Dendritic cell treated with granulocyte-macrophage colony-stimulating factor and Interleukin-4, amounts not matched to agents 40 ng/mL and 50 ng/mL, for 4 days (primary cell): Measurements from ENCODE around the gene SMU1.
"Not testable (repeated sequence)": the region's sequence is repeated elsewhere in the genome, so short reads cannot be mapped to it uniquely, and the experiment has no call there.

Source experiments
- H3K27ac Mint-ChIP-seq: one replicate; pipeline ENCODE4 v1.8.0; 2022; ENCODE audit warnings: mild to moderate bottlenecking, mixed read lengths
- H3K27me3 Mint-ChIP-seq: one replicate; pipeline ENCODE4 v1.8.0; 2022; ENCODE audit warnings: mild to moderate bottlenecking, mixed read lengths
- H3K36me3 Mint-ChIP-seq: one replicate; pipeline ENCODE4 v1.8.0; 2022; ENCODE audit warnings: low read depth, mixed read lengths
- H3K4me1 Mint-ChIP-seq: one replicate; pipeline ENCODE4 v1.8.0; 2022; ENCODE audit warnings: low read depth, mixed read lengths
- H3K4me3 Mint-ChIP-seq: one replicate; pipeline ENCODE4 v1.8.0; 2022; ENCODE audit warnings: mild to moderate bottlenecking, moderate library complexity, mixed read lengths
- H3K9me3 Mint-ChIP-seq: one replicate; pipeline ENCODE4 v1.8.0; 2022; ENCODE audit warnings: mixed read lengths
- intact Hi-C: fragments of 100-400 bp; cut with micrococcal nuclease; formaldehyde crosslinking; loops from one replicate; pipeline ENCODE4 v1.15.0; 2022

The SMU1 gene

DNA sequence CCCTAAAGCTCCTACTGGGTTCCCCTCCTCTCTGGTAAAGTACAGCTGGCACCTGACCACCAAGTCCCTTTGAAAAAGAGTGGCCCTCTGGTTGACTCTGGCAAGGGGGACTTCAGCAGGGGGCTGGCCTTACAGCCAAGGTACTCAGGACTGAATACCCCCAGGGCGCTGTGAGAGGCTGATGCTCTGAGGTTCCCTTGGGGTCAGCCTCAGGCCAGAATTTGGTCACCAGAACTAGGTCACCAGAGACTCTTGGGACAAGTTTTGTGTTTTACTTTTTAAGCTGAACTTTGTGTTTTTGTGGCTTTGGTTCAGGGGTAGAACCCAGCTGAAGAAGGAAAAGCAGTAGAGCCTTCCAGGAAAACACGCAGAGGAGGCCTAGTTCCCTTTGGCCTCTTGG, 23.3 kb upstream of the SMU1 start:
- intact Hi-C loops, result no loop called here
- Mint-ChIP-seq H3K27me3 (peaks cover 1% of the 10 kb centered on the region), H3K27ac (no peak overlapping the region), H3K4me3 (no peak overlapping the region), H3K4me1 (no peaks in the 10 kb centered on the region), H3K9me3 (no peaks in the 10 kb centered on the region), H3K36me3 (peaks cover 15% of the 10 kb centered on the region)

DNA sequence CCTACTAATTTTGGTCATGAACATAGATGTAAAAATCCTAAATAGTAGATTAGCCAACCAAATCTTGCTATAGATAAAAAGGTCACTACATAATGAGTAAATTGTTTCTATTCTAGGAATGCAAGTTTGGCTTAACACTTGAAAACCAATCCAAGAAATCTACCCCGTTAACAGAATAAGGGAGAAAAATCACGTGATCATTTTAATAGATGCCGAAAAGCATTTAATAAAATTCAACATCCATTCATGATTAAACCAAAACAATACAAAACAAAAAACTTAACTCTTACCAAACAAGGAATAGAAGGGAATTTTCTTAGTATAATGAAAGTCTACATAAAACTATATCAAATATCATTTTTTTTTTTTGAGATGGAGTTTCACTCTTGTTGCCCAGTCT, 20.7 kb upstream of the SMU1 start:
- H3K27ac Mint-ChIP-seq, result no peak overlapping the region
- H3K27me3 Mint-ChIP-seq, result peaks cover 1% of the 10 kb centered on the region
- no peak overlapping the region for H3K4me3 Mint-ChIP-seq
- peaks cover 5% of the 10 kb centered on the region for H3K36me3 Mint-ChIP-seq
- intact Hi-C loops, result no loop called here
- no peaks in the 10 kb centered on the region for H3K9me3 Mint-ChIP-seq
- peaks cover 7% of the 10 kb centered on the region for H3K4me1 Mint-ChIP-seq

DNA sequence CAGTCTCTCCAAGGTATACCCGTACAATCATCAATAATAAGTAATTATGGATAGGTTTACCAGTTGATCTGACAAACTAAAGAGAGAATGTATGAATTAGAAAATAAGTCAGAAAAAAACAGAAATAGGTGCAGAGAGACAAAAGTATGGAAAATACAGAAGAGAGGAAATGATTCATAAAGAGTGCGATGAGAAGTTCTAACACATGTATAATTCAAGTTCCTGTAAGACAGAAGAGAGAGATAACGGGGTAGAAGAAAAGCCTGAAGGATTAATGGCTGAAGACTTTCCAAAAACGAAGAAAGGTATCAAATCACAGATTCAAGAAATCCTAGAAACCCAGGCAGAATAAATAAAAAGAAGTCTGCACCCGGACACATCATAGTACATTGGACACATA, 16.2 kb upstream of the SMU1 start:
- H3K4me1 Mint-ChIP-seq, result peaks cover 10% of the 10 kb centered on the region
- intact Hi-C loops, result no loop called here
- H3K36me3 Mint-ChIP-seq, result no peaks in the 10 kb centered on the region
- no peak overlapping the region for H3K4me3 Mint-ChIP-seq
- H3K27ac Mint-ChIP-seq, result no peak overlapping the region
- no peaks in the 10 kb centered on the region for H3K9me3 Mint-ChIP-seq
- H3K27me3 Mint-ChIP-seq, result no peaks in the 10 kb centered on the region

DNA sequence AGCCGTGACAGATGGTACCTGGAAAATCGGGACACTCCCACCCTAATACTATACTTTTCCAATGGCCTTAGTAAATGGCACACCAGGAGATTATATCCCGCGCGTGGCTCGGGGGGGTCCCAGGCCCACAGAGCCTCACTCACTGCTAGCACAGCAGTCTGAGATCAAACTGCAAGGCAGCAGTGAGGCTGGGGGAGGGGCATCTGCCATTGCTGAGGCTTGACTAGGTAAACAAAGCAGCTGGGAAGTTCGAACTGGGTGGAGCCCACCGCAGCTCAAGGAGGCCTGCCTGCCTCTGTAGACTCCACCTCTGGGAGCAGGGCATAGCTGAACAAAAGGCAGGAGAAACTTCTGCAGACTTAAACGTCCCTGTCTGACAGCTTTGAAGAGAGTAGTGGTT, 9.2 kb upstream of the SMU1 start:
- H3K27me3 Mint-ChIP-seq, intact Hi-C loops: not testable (repeated sequence)

DNA sequence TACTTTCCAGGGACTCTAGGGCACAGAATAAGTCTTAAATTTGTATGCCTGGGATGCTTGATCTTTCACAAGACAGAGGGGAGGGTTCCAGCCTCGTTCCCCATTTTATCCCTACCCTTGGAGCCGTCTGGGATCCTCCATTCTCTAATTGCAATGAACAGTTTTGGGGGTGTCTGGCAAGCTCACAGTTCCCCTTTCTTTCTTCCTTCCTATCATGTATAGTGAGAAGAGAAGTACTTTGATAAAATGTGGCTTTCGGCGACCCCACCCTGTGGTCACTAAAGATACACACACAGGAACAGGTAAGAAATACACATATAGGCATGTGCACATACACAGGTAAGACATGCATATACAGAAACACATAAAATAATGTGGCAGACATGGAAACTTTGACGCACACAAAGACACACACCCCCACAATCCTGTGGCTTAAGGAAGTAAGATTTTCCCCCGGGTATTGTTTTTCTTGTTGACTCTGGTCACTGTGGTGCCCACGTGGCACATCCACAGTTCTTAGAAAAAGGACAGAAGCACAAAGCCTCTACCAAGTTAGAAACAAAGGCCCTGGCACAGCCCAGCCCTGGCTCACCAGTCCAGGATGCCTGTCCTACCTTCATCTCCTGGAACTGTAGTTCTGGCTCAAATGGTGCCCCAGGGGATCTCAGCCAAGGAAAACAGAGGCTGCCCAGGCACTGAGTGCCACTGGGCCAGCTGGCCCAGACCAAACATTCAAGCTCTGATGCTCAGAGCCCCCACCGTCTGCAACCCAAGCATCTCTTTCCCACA, 6.3 kb upstream of the SMU1 start:
- peak overlapping the region; percentile 54 for H3K4me3 Mint-ChIP-seq
- no peak overlapping the region for H3K27ac Mint-ChIP-seq
- H3K27me3 Mint-ChIP-seq, result no peaks in the 10 kb centered on the region
- H3K9me3 Mint-ChIP-seq, result no peaks in the 10 kb centered on the region
- H3K36me3 Mint-ChIP-seq, result no peaks in the 10 kb centered on the region
- peaks cover 12% of the 10 kb centered on the region for H3K4me1 Mint-ChIP-seq
- intact Hi-C loops, result loop anchor here (2.0 to 5.0 kb wide), 2 partner anchors 35 to 86 kb away; no protein-coding TSS in a partner anchor

More for the DNA sequence above, 9.2 kb upstream of the SMU1 start:
- Mint-ChIP-seq H3K4me1 (peaks cover 12% of the 10 kb centered on the region), H3K27ac (peak overlapping the region; percentile 25)
- not testable (repeated sequence) for H3K4me3 Mint-ChIP-seq, H3K36me3 Mint-ChIP-seq, H3K9me3 Mint-ChIP-seq

DNA sequence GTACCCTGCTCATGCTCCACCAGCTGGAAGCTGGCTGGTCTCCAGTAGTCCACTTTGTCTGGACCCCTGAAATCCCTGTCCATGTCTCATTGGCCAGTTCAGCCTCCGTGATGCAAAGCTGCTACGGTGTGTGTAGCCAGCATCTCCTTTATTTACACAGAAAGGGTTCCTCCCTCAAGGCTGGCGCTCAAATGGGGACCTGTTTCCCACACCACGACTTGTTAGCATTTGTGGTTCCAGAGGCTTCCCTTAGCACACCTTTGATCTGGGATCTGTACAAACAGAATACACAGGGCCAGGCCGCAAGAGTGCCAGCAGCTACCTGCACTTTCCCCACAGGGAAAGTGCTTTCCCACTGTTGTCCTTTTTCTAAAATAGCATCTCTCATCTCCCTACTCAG, 5.7 kb upstream of the SMU1 start:
- peaks cover 16% of the 10 kb centered on the region for H3K4me1 Mint-ChIP-seq
- no peaks in the 10 kb centered on the region for H3K27me3 Mint-ChIP-seq
- peak overlapping the region; percentile 54 for H3K4me3 Mint-ChIP-seq
- H3K27ac Mint-ChIP-seq, result no peak overlapping the region
- H3K36me3 Mint-ChIP-seq, result no peaks in the 10 kb centered on the region
- H3K9me3 Mint-ChIP-seq, result no peaks in the 10 kb centered on the region
- intact Hi-C loops, result loop anchor here (2.0 to 5.0 kb wide), 2 partner anchors 35 to 87 kb away; no protein-coding TSS in a partner anchor

DNA sequence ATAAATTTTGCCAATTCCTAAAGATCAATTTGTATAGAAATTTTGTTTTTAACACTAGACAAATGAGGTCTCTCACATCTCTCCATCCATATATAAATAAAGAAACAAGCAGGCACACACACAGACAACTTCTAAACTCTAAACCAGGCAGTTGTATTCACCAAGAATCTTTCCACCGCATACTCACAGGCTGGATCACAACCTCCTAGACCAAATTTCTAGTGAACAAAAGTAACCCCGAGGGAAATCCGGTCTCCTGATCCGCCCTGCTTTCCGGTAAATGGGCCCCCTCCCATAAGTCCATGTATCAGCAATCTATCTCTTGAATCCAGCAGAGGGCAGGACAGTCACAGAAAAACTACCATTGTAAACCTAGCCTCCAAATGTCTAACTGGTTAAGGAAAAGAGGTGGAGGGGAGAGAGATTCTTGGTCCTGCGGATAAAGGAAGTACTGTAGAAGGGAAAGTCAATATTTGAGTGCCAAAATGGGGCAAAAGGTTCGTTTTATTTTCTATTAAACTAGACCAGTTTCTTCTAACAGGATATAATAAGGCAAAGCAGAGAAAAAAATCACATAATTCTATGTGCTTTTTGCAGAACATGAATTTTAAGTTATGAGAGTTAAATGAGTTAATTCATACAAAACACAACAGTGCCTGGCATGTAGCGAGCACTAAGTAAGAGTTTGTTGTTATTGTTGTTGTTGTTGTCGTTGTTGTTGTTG, 4.8 kb upstream of the SMU1 start:
- Mint-ChIP-seq H3K4me3 (no peak overlapping the region), H3K4me1 (peaks cover 11% of the 10 kb centered on the region), H3K9me3 (no peaks in the 10 kb centered on the region), H3K27me3 (no peaks in the 10 kb centered on the region), H3K27ac (no peak overlapping the region), H3K36me3 (peaks cover 5% of the 10 kb centered on the region)
- intact Hi-C loops, result loop anchor here (1.0 to 5.0 kb wide), 2 partner anchors 36 to 144 kb away; no protein-coding TSS in a partner anchor

DNA sequence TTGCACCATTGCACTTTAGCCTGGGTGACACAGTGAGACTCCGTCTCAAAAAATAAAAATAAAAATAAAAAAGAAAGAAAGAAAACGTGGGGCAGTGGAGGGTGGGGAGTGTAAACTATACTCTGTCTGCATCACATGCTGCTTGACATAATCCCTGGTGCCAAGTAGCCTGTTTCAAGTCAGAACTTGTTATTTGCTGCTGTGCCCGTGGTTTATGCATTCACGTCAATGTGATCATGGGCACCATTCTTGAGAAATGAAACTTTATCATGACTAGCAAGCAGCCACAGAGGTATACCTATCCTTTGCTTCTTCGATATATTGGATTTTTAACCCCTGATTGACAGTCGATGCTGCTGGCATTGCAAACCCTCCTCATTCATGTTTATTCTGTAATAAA, 4.1 kb upstream of the SMU1 start:
- no peaks in the 10 kb centered on the region for H3K9me3 Mint-ChIP-seq
- H3K36me3 Mint-ChIP-seq, result peaks cover 9% of the 10 kb centered on the region
- H3K27ac Mint-ChIP-seq, result no peak overlapping the region
- intact Hi-C loops, result loop anchor here (5.0 kb wide), 1 partner anchor 37 kb away; no protein-coding TSS in a partner anchor
- H3K4me1 Mint-ChIP-seq, result peaks cover 10% of the 10 kb centered on the region
- no peaks in the 10 kb centered on the region for H3K27me3 Mint-ChIP-seq
- no peak overlapping the region for H3K4me3 Mint-ChIP-seq

DNA sequence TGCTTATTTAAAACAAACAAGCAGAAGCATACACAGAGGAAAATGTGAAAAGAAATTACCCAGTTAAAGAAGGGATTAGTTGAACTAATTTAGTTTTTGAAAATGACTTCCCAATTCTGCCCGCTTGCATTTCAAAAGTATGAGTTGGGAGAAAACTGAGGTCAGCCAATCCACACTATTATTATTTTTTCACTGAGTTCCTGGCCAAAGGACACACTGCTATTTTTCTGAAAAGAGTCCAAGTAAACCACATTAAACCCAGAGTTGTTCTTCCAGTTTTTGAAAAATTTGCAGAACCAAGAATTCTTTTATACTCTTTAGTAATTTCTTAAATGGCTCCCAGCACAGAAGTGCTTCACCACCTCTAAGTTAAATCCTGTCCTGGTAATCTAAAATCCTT, 7.5 kb downstream of the SMU1 start:
- H3K27ac Mint-ChIP-seq, result no peak overlapping the region
- peaks cover 27% of the 10 kb centered on the region for H3K4me1 Mint-ChIP-seq
- H3K27me3 Mint-ChIP-seq, result no peaks in the 10 kb centered on the region
- intact Hi-C loops, result no loop called here
- no peaks in the 10 kb centered on the region for H3K9me3 Mint-ChIP-seq
- no peak overlapping the region for H3K4me3 Mint-ChIP-seq
- peaks cover 90% of the 10 kb centered on the region for H3K36me3 Mint-ChIP-seq

DNA sequence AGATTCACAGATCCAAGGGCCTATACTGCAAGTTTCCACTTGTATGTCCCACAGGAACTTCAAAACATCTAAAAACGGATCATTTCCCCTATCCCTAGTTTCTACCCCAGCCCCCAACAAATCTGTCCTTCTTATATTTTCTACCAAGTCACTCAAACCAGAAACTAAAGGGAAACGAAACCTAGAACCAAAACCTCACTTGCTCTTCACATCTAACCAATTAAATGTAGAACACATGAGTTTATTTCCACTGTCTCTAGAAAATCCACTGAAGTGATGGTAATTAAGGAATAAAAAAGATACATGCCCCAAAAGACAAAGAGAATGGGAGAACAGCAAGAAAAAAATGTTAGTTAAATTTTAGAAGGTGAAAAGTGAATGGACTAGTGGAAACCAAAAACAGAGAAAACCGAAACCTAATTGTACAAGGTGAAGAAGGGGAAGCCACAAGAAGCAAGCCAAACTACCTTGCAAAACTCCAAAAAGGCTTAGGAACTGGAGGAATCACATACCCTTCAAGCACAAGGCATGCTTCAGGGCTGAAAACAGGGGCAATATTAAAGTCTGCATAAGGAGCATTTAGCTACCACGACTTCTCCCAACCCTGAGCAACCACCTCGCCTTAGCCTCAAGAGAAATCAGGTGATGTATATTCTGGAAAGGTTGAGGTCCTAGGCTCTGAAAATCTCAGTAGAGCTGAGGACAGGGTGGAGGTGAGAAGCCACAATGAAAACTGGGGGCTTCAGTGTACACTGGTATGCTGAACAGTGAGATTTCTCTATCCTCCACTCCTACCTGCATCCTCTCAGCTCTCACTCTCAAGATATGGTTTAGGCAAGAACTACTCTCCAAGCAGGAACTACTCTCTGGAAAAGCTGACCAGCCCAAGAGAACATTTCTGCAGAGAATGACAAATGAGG, 11.1 kb downstream of the SMU1 start:
- intact Hi-C loops, result no loop called here
- peak overlapping the region; percentile 39 for H3K4me3 Mint-ChIP-seq
- H3K36me3 Mint-ChIP-seq, result peaks cover 90% of the 10 kb centered on the region
- H3K4me1 Mint-ChIP-seq, result peaks cover 27% of the 10 kb centered on the region
- H3K9me3 Mint-ChIP-seq, result no peaks in the 10 kb centered on the region
- H3K27ac Mint-ChIP-seq, result peak overlapping the region; percentile 77
- H3K27me3 Mint-ChIP-seq, result no peaks in the 10 kb centered on the region

DNA sequence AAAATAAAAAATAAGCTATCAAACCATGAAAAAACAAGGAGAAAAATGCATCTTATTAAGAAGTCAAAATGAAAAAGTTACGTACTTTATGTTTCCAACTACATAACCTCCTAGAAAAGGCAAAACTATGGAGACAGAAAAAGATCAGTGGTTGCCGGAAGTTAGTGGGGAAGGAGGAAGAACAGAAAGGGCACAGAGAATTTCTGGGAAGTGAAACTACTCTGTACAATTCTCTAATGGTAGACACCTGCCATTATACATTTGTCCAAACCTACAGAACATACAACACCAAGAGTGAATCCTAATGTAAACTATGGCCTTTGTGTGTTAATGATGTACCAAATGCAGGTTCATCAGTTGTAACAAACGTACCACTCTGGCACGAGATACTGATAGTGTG, 25.3 kb downstream of the SMU1 start:
- Mint-ChIP-seq H3K27ac (peak overlapping the region; percentile 68), H3K4me1 (peaks cover 7% of the 10 kb centered on the region), H3K27me3 (no peaks in the 10 kb centered on the region), H3K4me3 (no peak overlapping the region), H3K9me3 (no peaks in the 10 kb centered on the region), H3K36me3 (peaks cover 83% of the 10 kb centered on the region)
- intact Hi-C loops, result no loop called here

DNA sequence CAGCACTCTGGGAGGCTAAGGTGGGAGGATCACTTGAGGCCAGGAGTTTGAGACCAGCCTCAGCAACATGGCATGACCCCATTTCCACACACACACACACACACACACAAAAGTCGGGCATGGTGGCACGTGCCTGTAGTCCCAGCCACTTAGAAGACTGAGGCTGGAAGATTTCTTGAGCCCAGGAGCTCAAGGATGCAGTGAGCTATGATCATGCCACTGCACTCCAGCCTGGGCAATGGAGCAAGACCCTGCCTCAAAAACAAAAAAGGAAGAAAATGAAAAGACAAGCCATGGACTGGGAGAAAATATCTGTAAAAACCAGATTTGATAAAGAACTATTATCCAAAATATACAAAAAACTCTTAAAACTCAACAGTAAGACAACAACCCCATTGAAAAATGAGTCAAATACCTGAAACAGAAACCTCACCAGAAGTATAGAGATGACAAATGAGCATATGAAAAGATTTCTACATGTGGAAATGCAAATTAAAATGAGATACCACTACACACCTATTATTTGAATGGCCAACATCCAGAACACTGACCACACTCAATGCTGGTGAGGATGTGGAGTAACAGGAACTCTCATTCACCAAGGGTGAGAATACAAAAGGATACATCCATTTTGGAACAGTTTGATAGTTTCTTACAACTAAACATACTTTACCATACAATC, 26.7 kb downstream of the SMU1 start:
- Mint-ChIP-seq H3K4me3 (no peak overlapping the region), H3K27ac (peak overlapping the region; percentile 9), H3K36me3 (peaks cover 75% of the 10 kb centered on the region), H3K9me3 (no peaks in the 10 kb centered on the region), H3K27me3 (no peaks in the 10 kb centered on the region), H3K4me1 (peaks cover 10% of the 10 kb centered on the region)
- intact Hi-C loops, result no loop called here

DNA sequence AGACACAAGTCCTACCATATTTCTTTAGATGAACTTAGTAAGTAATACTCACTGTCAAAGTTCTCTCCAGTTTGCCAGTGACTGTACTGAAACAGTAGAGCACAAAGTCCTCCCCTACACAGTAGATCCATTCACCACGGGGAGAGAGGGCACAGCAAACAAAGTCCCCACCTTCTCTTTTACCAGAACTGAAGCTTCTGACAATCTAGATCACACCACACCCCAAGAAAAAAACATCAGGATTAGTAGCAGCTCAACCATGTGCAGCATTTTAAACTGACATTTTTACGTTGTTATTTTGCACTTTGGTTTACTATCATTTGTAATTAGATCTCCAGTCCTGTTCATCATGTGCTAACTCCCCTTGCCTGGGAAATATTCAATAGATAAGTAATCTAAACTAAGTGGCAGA, 28.4 kb downstream of the SMU1 start:
- Mint-ChIP-seq H3K4me3 (no peak overlapping the region), H3K27ac (no peak overlapping the region), H3K36me3 (peaks cover 61% of the 10 kb centered on the region), H3K4me1 (peaks cover 23% of the 10 kb centered on the region), H3K27me3 (no peaks in the 10 kb centered on the region), H3K9me3 (no peaks in the 10 kb centered on the region)
- intact Hi-C loops, result no loop called here
